SIG-M5 (cell line): ENCODE measurements around the gene ABCG1.
A peak's percentile ranks its signal among the peaks of the same experiment; 100 is the strongest.
"Not testable (repeated sequence)": the region's sequence is repeated elsewhere in the genome, so short reads cannot be mapped to it uniquely, and the experiment has no call there.

ENCODE experiments used
- DNase-seq: peaks from one replicate; lab custom pipeline; 2025; lab: John Stamatoyannopoulos, UW

The ABCG1 gene

DNA sequence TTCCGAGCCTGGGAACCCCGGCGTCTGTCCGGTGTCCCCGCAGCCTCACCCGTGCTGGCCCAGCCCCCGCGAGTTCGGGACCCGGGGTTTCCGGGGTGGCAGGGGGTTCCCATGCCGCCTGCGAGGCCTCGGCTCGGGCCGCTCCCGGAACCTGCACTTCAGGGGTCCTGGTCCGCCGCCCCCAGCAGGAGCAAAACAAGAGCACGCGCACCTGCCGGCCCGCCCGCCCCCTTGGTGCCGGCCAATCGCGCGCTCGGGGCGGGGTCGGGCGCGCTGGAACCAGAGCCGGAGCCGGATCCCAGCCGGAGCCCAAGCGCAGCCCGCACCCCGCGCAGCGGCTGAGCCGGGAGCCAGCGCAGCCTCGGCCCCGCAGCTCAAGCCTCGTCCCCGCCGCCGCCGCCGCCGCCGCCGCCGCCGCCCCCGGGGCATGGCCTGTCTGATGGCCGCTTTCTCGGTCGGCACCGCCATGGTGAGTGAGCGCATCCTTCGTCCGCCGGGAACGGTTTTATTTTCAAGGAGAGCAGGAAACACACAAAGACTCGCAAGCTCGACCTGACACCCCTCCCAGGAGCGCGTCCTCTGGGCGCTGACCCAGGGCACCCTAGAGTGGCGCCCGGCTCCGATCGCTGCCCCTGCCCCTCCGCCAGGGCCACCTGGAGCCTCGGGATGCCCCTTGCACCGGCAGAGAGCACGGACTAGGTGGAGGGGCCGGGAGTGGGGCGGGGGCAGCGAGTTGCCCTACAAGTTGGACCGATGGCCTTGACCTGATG, at the start of gene ABCG1:
TSS of gene ABCG1 (plus strand) at position 305 of the 770 bp plus-strand sequence. CDS start at position 428, 123 bp downstream.
- DNase-seq = no peak

DNA sequence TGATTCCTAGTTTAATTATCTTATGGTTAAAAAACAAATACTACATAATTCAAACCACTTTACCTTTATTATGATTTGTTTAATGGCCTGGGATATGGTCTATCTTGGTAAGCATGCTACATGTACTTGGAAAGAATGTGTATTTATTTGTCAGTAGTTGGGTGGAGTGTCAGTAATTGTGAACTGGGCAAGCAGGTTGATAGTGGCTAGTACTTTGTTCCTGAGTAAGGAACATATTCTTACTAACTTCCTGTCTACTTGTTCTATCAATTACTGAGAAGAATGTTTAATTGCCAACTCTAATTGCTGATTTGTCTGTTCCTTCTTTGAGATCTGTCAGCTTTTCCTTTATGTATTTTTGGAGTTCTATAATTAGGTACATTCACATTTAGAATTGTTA, 49.2 kb upstream of the ABCG1 start:
- DNase-seq = no peak

DNA sequence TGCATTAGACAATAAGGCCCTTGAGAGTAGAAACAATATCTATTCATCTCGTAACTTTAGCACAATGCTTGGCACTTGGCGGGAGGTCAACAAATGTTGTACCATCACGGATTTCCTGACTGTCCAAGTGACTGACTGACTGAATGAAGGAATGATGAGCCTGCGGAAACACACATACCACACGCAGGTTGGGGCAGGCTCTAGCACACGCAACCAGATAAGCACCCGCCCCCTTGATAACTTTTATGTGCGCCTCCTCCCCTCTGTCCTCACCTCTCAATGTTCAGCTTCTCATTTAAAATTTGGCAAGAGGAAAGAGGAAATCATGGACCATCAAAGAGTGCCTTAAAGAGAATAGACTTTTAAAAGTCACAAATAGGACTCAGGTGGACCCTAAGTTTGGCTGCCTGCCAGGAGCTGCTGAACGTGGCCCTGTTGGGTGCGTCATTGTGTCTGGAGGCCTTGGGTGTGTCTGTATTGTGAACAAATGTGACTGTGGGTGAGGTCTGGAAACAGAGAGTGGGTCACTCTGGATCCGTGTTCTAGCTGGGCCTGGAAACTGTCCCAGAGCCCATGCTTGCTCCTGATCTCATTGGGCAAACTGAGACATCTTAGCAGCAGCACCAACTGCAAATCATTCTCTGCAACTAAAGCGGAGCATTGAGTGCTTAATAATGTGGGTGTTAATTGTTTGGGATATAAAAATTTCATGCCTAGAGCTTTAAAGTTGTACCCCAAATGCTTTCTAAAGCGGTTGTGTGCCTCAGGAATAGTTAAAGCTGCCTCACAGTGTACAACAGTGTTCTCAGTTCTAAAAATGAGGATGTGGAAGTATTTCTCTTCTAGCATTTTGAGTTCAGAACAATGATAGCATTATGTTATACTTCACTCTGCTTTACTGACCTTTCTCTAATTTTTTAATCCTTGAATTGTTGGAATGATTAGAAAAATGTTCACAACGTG, 47.6 kb upstream of the ABCG1 start:
- no peak for DNase-seq

DNA sequence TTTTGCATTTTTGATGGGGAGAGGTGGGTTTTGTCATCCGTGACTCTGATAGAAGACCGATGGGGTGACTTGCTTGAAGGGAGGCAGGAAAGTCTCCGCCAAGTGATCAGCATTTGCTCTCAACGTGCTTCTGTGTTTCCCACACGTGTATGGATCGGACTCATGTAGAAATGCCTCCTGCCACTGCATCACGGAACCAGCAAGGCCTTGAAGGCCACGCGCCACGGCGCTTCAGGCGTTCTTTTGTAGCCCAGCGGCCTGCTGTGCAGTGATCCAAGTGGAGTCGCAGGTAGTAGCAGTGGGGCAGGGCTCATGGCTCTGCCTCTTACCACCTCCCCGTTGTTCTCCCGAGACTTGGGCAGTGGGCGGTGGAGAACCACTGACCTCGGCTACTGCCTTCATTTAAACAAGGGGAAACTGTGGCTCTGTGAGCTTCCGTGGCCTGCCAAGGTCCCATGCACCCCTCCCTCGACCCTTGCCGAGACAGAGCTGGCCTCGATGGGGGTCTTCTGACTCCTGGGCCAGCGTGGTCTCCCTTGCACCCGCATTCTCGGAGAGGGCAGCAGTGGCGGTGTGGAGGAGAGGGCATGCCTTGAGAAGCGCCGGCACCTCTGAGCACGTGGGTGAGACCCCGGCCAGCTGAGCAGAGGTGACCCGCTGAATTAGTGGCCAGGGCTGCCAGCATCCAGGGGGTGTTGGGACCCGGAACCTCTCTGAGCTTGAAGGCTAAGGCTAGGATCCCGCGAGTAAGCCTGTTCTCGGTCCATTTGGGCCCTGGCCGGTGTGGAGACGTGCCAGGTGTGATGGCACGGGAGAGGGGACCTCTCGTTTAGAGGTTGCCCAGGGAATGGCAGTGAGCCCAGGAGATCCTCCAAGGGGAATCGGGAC, 46.1 kb upstream of the ABCG1 start:
- no peak for DNase-seq

DNA sequence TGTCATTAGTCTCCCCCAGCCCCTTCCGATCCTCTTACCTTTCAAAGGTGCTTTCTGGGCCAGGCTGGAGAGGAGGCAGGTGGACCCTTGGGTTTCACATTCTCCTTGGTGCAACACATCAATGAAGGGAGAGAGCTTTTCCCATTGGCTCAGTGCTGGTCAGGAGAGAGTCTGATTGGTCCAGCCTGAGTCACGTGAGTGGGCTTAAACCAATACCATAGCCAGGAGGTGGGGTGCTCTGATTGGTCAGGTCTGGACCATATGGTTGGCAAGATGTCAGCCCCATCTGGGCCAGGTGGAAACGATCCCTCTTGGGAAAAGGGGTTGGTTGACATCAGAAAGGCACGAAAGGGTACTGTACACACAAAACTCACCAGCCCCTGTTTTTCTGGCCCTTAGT, 44.8 kb upstream of the ABCG1 start:
- no peak for DNase-seq

DNA sequence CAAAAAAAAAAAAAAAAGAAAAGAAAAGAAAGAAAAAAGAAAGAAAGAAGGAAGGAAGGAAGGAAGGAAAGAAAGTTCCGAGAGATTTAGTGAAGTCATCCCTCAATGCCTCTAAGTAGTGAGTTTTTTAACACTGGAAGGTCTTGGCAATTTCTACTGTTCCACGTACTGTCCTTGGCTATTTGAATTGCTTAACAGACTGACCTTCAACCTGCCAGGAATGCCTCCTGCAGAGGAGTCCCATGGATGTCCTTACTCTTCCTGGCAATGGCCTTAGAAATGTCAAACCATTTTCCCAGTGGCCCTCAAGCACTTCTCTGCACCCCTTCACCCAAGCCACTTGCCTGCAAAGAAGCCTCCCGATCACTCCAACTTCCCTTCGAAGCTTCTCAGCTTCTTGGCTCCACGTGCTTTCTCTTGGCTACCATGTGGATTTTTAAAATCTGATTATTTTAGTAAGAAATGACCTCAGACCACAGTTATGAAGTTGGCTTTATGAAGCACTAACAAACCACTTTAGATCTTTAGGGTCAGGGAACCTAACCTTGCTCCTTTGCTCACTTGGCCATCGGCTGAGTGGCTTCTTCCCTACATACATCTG, 43.7 kb upstream of the ABCG1 start:
- DNase-seq = no peak

DNA sequence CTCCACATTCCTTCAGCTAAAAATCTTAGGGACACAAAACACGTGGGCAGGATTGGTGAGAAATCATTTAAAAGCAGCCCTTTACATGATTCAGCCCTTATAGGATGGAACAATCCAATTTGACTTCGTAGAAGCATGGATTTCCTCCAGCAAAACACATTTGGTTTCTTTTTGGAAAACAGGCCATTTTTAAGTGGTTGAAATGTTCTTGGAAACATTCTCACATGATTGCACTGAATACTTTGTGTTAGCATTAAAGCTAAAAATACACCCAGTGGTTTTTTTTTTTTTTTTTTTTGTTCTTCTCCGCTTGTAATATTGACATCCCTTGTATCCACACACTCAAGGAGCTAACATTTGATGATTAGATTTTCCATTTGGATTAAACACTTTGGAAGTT, 42.1 kb upstream of the ABCG1 start:
- DNase-seq = no peak

DNA sequence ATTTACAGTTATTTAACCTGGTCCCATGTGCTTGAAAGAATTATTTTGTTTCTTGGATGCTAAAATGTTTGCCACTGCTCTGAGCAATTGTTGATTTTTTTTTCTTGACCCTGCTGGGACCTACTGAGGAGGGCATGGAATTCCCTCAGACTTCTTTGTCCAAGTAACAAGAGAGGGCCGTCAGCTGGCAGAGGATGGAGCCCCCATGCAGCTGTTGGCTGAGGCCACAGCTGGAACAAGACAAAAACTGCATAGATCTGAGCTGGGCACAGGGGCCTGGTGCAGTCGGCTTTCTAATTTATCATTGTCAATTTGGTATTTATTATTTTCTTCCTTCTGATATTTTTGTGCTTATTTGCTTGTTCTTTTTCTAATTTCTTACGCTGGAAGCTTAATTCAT, 39.6 kb upstream of the ABCG1 start:
- DNase-seq = no peak

DNA sequence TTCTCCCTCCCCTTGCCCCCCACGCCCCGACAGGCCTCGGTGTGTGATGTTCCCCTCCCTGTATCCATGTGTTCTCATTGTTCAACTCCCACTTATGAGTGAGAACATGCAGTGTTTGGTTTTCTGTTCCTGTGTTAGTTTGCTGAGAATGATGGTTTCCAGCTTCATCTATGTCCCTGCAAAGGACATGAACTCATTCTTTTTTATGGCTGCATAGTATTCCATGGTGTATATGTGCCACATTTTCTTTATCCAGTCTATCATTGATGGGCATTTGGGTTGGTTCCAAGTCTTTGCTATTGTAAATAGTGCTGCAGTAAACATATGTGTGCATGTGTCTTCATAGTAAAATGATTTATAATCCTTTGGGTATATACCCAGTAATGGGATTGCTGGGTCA, 38.9 kb upstream of the ABCG1 start:
- not testable (repeated sequence) for DNase-seq

DNA sequence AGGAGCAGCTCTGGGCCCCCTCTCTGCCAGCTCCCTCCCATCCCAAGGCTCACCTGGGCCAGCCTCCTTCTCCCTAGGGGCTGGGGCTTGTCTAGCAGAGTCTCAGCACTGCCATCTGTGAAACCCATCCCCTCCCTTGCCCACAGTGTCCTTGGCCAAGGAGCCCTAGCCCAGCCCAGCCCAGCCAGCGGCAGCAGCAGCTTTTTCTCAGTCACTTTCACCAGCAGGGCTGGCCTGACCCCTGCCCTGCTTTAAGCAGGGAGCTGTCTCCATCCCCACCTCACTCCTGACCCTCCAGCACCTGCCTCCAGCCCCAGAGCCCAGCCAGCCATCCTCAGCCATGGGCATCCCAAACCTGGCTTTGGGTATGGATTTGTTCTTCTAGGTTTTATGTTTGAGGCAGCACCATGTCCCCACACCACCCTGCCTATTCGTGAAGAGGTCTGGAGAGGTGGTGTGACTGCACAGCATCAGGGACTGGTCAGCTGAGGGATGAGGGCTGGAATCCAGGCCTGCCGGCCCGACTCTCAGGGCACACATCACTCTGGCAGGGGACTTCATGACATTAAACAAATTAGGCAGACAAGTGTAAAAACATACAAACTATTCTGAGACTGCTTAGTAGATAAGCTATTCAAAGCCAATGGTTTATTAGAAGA, 36.1 kb upstream of the ABCG1 start:
- DNase-seq = no peak

DNA sequence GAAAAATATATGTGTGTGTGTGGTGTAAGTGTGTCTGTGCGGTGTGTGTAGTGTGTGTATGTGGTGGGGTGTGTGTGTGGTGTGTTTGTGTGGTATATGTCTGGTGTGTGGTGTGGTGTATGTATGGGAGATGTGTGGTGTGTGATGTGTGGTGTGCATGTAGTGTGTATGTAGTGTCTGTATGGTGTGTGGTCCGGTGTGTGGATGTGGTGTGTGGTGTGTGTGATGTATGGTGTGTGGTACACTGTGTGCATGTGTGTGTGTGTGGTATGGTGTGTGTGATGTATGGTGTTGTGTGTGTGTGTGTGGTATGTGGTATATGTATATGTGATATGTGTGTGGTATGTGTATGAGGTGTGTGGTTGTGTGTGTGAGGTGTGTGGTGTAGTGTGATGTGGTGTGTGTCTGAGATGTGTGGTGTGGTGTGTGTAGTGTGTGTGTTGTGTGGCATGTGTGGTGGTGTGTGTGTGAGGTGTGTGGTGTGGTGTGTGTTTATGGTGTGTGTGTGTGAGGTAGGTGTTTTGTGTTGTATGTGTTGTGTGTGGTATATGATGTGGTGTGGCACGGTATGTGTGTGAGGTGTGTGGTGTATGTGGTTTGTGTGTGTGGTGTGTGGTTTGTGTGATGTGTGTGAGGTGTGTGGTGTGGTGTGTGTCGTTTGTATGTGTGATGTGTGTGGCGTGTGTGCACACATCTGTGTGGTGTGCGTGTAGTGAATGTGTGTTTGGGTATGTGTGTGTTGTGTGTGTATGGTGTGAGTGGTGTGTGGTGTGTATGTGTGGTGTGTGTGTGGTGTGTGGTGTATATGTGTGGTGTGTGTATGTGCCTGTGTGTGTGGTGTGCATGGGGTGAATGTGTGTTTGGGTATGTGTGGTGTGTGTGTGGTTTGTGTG, 35.3 kb upstream of the ABCG1 start:
- DNase-seq = no peak

DNA sequence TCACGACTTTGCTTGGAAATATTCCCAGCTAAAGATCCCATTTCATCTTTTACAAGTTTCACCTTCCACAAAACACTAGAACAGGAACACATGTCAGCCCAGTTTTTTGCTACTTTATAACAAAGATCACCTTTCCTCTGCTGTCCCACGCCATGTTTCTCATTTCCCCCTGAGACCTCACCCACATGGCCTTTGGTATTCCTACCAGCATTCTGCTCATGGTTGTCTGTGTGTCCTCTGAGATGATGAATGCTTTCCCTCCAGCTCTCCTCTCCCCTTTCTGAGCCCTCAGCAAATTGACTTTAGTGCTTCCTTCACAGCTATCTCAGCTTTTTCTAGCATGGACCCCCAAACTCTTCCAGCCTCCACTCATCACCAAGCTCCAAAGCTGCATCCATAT, 32.3 kb upstream of the ABCG1 start:
- no peak for DNase-seq

DNA sequence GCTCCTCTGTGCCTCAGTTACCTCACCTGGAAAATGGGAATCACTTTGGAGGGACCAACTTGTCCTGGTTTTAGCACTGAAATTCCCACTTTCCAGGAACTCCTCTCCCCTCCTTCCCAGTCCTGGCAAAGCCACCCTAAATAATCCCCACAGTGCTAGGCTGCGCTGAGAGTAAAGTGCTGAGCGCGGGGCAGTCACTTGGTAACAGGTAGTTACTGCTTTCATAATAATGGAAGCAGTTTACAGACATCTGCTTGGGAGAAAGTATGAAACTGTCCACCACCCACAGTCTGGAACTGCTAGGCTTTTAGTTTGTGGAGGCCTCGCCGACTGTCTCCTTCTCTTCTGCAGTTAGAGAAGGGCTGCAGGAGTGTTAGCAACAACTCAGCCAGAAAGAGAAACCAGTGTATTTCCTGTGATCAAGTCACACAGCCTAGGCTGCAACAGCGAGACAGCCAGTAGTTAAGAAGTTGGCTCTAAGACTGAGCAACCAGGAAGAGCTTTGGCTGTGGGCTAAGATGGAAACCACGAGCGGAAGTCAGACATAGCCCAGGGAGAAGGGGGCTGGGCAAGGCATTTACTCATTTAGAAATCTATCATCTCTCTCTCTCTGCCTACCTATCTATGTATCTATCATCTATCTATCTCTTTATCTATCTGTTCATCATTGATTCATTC, 30.8 kb upstream of the ABCG1 start:
- peak; percentile 62 for DNase-seq

DNA sequence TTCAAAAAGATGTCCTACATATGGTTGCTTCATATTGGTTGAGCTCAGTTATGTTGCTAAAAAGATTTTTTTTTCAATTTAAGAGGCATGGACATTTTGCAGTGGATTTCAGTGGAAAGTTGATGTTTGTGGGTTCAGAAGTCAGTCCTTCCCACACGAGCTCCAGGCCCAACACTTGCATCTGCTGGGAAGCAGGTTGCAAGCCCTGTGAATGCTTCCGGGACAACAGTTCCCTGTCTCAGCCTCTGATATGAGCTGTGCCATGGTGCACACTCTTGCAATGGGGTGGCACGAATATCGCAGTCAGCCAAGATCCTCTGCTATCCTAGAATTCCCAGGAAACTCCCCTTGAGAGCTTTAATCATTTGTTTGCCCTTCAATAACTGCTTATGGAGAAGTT, 30.3 kb upstream of the ABCG1 start:
- no peak for DNase-seq

DNA sequence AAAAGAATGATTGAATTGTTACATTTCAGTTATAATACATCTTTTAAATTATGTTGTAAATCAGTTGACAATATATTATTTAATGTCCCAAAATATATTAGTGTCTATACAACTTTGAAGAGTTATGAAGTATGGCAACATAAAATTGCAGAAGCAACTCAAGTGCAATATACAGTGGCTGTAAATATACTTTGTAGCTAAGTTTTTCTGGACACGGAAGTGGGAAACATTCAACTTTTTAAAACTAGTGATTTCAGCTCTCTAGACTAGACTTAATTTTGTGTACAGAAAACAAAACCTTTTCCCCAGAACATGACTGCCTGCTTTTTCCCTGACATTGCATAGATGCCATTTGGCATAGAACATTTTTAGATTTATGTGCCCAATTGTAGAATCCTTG, 29.5 kb upstream of the ABCG1 start:
- no peak for DNase-seq

DNA sequence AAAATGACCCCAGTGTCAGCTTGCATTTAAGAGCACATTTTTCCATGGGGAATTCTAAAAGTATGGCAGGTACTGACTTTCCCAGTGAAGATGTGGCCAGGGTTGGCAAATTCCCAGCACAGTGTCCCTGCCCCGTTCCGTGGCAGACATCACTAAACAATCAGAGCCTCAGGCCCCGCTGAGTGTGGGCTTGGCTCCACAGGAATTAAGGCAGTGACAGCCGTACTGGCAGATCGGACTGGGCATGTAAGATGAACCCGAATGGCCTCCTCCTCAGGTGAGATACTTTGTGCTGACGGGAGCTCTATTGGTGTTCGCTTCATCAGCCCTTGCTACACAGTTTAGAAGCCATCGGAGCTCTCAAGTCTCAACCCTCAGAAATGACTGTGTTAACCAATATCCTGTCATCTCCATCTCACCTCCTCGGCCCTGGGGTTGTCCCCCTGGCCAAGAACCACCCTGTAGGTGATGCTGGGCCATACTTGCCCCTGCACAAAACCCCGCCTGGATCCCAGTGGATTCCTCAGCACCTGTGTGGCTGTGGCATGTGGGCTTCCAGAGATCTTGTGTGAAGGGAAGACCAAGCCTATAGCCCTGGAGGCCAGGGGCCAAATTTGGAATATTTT, 29.0 kb upstream of the ABCG1 start:
- no peak for DNase-seq

DNA sequence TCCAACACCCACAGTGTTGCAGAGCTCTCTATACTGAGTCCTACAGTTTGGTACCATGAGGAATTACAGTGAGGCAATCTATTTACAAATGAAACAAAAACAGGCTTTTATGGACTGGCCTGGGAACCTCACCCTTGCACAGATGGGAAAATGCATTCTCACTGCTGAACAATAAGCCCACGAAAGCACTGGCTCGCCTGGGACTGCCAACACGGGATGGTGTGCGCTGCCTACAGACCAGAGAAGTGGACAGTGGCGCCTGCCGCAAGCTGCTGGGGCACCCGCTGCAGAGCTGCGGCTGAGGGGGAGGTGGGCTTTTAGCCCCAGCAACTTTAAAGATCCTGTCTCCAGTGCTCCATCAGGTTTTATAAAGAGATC, 28.5 kb upstream of the ABCG1 start:
- no peak for DNase-seq

DNA sequence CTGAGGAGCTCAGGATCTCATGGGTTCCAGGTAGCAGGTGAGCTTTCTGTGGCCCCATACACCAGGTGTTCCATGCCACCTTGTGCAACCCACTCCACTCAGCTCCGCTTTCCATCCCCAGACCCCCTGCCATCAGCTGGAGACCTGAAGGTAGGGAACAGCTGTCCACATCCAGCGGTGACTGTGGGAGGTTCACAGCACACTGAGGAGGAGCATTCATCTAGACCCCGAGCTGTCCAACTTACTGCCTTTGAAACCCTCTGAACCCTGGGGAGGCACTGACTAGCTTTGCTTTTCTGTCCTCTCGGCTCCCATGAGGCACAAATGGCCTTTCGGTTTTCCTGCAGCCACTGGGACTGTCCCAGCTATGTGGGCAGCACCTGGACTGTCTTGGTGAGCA, 27.9 kb upstream of the ABCG1 start:
- DNase-seq = no peak
